HL-60/S4 treated with retinoic acid at 250 ng/mL for 4 days and 3 days (cell line): Measurements from ENCODE around the gene EBP.
"Not testable (repeated sequence)": the region's sequence is repeated elsewhere in the genome, so short reads cannot be mapped to it uniquely, and the experiment has no call there.

Source experiments
- in situ Hi-C: fragments of 300-500 bp; cut with MboI; formaldehyde crosslinking; loops from 2 replicates; pipeline ENCODE4 v1.7.0; 2022; ENCODE audit warnings: low sequenced_read_pairs

EBP gene

DNA sequence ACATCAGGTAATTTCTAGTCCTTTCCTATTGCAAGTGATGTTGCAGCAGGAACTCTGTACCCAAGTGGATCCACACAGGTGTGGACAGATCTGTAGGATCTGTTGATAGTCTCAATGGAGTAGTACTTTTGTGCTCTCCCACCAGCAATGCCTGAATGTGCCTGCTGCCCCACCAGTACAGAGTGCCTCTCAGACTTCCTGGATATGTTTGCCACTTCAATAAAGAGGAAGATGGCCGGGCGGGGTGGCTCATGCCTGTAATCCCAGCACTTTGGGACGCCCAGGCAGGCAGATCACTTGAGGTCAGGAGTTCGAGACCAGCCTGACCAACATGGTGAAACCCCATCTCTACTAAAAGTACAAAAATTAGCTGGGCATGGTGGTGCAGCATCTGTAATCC, 2.1 kb upstream of the EBP start:
- in situ Hi-C loops: not testable (repeated sequence)

DNA sequence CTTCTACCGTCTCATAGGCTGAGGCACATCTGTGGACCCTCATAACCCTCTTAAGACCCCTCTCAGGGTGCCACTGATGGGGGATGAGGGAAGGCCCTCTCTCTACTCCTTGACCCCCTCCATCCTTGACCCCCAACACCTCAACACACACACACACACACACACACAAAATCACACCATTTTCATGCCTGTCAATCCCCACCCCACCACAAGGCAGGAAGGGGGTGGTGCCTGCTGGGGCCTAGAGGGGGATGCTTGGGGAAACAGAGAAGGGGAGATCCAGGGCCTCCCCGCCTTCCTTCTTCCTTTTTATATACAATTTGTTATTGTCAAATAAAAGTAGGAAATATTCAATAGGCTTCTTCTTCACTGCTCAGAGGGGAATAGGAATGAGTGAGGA, 1.2 kb upstream of the EBP start:
- in situ Hi-C loops: no loop called here

DNA sequence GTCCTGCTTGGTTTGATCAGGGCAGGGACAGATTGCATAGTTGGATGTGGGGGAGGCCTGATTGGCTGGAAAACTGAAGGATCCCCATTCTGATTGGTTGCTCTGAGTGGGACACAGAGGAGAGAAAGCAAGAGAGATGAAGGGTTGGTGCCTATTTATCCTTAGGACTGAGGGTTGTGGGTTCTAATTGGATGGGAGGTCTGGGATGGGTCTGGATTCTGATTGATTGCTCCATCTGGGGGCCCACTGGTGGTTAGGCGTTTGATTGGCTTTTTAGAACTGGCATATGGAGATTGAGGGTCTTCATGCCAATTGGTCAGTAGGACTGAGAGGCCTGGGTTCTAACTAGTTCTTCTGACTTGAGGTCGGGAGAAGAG, 644 bp upstream of the EBP start:
- in situ Hi-C loops: no loop called here

DNA sequence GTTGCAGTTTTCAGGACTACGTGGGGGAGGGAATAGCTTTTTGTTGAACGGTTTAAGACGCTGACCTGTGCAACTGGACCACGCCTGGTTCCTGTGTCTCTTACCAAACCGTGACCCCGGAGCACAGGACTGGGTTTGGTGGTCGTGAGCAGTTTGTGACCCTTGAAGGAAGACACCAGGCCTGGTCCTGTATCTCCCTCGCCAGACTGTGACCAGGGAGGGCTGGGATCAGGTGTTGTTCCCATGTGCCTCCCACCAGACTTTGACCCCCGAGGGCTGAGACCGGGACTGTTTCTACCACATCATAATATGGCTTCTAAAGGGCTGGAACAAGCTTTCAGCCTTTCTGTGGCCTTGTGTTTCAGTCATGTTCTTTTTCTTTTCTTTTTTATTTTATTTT, 683 bp downstream of the EBP start:
- in situ Hi-C loops: no loop called here

DNA sequence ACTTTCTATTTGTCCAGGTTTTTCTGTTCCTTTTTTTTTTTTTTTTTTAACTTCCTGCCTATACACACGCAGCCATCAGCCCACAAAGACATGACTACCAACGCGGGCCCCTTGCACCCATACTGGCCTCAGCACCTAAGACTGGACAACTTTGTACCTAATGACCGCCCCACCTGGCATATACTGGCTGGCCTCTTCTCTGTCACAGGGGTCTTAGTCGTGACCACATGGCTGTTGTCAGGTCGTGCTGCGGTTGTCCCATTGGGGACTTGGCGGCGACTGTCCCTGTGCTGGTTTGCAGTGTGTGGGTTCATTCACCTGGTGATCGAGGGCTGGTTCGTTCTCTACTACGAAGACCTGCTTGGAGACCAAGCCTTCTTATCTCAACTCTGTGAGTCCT, 2.1 kb downstream of the EBP start:
- in situ Hi-C loops: no loop called here

DNA sequence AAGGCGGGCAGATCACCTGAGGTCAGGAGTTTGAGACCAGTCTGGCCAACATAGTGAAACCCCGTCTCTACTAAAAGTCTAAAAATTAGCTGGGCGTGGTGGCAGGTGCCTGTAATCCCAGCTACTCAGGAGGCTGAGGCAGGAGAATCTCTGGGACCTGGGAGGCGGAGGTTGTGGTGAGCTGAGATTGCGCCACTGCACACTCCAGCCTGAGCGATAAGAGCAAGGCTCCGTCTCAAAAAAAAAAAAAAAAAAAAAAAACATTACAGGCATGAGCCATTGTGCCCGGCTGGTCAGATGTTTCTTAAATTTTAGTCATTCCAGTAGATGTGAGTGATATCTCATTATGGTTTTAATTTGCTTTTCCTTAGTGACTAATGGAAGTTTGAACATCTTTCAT, 4.2 kb downstream of the EBP start:
- in situ Hi-C loops: not testable (repeated sequence)

DNA sequence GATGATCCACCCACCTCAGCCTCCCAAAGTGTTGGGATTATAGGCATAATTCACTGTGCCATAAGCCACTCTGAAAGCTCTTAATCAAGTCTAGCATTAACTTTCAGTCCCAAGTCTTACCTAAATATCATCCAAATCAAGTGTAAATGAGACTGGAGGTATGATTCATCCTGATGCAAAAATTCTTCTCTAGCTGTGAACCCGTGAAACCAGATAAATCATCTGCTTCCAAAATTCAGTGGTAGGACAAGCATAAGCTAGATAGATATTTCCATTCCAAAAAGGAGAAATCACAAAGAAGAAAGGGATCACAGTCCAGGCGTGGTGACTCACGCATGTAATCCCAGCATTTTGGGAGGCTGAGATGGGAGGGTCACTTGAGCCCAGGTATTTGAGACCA, 9.1 kb downstream of the EBP start:
- in situ Hi-C loops: no loop called here

DNA sequence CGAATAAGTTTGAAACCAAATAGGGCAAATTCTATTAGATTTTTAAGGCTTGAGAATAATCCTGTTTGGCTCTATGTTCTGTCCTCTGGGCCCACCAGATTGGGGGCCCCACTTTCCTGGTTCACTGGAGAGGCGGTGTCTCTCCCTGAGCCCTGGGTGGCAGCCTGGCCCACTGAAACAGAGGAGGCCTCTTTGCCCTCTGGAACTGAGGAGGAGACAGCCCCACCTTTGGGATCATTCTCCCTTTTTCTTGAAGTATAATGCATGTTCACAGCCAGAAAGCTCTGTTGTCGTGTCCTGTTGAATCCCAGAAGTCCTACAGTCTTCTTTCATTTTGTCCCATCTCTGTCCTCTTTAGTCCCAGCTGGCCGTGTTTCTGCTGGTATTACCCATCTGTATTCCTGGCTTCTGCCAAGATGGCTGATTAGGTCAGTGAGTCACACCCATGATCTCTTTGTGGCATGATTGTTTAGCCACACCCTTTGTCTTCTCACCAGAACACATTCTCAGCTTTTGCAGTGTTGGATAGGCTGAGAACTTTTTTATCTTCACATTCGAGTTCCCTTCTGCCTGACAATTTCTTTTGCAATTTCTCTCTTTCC, 9.9 kb downstream of the EBP start:
- in situ Hi-C loops: no loop called here

DNA sequence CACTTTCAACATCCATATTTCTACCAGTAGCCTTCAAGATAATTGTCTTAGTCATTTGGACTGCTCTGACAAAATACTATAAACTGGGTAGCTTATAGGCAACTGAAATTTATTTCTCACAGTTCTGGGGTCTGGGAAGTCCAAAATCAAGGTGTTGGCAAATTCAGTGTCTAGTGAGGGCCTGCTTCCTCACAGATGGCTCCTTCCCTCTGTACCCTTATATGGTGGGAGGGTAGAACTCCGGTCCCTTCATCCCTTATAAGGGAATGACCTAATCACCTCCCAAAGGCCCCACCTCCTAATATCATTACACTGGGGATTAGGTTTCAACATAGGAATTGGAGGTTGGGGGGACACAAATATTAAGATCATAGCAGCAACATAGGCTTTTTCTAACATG, 10.6 kb downstream of the EBP start:
- in situ Hi-C loops: no loop called here

DNA sequence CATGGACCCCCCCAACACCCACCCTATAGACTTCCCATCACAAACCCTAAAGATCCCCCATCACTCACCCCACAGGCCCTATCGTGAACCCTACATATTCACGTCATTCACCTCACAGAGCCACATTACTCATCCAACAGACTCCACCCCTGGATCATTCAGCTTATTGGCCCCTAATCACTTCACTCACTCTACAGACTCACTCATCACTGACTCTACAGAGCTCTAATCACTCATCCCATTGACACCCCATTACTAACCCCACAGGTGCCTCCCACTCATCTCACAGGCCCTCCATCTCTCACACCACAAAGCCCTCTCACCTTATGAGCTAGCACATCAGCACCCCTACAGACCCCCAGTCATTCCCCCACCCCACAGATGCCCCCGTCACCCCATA, 11.6 kb downstream of the EBP start:
- in situ Hi-C loops: no loop called here

DNA sequence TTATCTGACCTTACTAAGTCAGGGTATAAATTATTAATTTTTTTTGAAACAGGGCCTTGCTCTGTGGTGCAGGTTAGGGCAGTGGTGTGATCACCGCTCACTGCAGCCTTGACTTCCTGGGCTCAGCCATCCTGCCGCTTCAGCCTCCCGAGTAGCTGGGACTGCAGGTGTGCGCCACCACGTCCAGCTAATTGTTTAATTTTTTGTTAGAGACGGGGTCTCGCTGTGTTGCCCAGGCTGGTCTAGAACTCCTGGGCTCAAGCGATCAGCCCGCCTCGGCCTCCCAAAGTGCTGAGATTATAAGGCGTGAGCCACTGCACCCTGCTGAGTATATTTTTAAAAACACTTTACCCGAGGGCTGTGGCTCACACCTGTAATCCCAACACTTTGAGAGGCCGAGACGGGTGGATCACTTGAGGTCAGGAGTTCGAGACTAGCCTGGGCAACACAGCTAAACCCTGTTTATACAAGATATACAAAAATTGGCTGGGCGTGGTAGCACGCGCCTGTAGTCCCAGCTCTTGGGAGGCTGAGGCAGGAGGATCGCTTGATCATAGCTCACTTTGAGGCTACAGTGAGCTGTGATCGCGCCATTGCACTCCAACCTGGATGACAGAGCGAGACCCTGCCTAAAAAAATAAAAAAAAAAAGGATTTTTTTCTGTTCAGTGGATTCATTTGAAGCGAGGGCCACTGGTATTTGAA, 17.2 kb downstream of the EBP start:
- in situ Hi-C loops: no loop called here

DNA sequence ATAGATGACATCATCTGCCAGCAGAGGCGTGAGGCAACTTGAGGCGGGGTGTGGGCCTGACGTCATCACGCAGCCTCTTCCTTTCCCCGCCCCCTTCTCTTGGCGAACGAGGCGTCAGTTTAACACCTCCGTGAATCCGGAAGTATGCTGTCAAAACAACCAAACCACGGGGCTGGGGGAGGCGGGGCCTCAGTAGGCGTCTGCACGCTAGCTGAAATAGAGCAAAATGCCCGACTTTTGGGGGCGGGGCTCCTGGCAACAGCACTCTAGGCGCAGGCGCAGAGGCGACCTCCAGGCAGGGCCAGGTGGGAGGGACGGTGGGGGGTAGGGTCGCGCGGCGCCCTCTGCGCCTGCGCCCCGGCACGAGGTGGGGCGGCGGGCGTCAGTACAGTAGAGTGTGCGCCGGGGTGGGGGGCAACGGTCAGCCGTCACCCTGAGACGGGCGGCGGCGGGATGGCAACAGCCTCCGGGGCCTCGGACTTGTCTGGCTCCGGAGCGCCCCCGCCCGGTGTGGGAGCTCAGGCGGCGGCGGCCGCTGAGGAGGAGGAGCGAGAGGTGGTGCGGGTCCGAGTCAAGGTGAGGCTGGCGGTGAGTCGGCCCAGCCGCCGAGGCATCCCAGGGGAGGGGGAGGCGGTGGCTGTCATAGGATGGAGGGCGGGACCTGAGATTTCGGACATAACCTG, 17.9 kb downstream of the EBP start, which contains the start of gene TBC1D25:
TSS of gene TBC1D25 (plus strand) at position 370 of the 683 bp plus-strand sequence. CDS start at position 454, 84 bp downstream.
- in situ Hi-C loops: no loop called here

DNA sequence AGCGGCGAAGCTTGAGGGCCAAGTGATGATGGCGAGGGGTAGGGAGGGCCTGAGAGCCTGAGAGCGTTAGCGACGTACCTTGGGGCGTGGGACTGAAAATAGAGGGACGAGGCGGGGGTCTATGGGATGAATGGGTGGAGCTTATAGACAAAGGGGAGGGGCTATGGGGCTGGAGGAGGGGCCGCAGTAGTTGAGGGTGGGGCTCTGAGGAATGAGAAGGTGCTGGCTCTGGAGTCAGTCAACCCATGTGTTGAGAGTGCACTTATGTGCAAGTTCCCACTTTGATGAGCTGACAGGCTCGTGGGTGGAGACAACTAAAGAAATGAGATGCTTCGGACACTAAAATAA, 18.4 kb downstream of the EBP start:
- in situ Hi-C loops: no loop called here

DNA sequence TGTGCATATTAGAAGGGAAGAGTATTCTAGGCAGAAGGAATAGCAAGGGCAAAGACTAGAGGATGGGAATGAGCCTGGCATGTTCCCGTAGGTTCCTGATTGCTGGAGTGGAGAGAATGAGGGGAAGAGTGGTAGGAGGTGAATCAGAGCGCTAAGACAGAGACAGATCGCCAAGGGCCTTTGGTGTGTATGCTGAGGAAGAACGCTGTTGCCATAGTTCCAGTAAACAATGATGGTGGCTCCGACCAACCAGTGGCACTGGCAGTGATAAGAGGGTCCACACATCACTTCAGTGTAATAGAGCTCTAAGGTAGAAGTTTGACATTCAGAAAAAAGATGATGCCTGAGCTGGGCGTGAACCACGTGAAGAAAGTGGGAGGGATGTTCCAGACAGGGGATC, 18.9 kb downstream of the EBP start:
- in situ Hi-C loops: no loop called here

DNA sequence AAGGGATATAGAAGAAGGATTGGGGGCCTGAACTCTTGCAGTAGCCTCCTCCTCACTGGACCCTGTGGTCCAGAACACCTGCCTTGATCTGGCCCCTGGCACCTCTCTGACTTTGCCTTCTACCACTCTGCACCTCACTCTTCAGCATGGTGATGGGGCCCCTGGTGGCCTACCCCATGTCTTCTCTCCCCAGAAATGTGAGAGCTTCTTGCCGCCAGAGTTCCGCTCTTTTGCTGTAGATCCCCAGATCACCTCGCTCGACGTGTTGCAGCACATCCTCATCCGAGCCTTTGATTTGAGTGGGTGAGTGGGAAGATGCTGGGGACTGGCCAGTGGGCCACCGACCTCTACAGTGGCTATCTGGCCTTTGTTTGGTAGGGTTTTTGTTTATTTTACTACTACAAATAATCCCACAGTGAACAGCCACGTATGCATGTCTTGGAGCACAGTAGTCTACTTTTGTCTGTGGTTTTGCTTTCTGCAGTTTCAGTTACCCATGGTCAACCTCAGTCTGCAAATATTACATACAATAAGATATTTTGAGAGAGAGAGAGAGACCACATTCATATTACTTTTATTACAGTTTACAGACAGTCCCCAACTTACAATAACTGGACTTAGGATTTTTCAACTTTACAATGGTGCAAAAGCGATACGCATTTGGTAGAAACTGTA, 19.7 kb downstream of the EBP start:
- in situ Hi-C loops: no loop called here

DNA sequence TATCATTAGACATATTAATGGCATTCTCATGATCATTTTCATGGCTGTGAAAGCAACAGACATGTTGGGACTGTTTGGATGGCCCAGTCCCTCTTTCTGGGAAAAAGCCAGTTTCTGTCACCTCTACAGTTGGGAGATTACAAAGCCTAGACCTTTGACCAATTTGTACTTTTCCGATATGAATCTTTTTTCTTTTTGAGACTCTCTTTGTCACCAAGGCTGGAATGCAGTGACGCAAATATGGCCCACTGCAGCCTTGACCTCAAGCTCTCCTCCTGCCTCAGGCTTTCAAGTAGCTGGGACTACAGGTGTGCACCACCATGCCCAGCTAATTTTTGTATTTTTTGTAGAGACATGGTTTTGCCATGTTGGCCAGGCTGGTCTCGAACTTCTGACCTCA, 27.3 kb downstream of the EBP start:
- in situ Hi-C loops: no loop called here

DNA sequence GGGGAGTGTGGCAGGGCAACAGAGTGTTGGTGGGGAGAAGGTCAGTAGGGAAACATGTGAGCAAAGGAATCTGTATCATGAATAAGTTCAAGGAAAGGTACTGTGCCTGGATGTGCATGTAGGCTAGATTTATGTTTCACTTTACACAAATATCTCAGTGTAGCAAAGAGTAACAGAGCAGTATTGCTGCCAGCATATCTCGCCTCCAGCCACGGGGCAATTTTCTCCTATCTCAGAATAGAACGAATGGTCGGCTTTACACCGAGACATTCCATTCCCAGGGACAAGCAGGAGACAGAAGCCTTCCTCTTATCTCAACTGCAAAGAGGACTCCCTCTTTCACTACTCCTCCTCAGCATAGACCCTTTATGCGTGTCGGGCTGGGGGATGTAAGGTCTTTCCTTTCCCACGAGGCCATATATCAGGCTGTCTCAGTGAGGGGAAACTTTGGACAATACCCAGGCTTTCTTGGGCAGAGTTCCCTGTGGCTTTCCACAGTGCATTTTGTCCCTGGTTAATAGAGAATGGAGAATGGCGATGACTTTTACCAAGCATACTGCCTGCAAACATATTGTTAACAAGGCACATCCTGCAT, 34.2 kb downstream of the EBP start:
- in situ Hi-C loops: not testable (repeated sequence)

DNA sequence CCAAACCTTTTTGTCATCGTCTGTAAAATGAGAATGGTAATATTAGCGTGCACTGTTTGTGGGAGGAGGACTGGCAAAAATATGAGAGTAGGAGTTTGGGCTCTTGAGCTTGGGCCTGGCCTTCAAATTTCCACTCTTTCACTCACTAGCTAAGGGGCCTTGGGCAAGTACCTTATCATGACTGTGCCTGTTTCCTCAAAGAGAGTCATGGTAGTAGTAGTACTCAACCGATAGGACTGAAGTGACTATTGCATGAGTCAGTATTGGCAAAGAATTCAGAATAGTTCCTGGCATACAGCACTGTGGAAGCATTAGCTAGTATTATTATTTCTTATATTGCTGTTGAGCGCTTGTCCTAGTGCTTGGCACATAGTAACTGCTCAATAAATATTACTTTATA, 36.7 kb downstream of the EBP start:
- in situ Hi-C loops: no loop called here

DNA sequence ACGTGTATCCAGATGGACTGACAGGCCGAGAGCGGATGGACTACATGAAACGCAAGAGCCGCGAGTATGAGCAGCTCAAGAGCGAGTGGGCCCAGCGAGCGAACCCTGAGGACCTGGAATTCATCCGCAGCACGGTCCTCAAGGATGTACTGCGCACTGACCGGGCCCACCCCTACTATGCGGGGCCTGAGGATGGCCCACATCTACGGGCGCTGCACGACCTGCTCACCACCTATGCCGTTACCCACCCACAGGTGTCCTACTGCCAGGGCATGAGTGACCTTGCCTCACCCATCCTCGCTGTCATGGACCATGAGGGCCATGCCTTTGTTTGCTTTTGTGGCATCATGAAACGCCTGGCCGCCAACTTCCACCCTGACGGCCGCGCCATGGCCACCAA, 38.0 kb downstream of the EBP start:
- in situ Hi-C loops: no loop called here

DNA sequence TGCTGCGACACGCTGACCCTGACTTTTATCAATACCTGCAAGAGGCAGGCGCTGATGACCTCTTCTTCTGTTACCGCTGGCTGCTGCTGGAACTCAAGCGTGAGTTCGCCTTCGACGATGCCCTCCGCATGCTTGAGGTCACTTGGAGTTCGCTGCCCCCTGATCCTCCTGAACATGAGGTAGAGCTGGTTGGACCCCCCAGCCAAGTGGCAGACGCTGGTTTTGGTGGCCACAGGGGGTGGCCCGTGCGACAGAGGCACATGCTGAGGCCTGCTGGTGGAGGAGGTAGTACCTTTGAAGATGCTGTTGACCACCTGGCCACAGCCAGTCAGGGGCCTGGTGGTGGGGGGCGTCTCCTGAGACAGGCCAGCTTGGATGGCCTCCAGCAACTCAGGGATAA, 38.4 kb downstream of the EBP start:
- in situ Hi-C loops: no loop called here

DNA sequence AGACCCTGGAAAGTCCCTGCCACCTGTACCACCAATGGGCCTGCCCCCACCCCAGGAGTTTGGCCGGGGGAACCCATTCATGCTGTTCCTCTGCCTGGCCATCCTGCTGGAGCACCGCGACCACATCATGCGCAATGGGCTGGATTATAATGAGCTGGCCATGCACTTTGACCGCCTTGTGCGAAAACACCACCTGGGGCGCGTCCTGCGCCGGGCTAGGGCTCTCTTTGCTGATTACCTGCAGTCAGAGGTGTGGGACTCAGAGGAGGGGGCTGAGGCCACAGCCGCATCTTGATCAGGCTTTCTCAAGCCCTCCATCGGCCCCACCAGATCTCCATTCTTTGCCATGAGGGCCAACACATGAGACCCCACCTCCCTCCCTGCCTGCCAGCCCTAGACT, 39.1 kb downstream of the EBP start:
- in situ Hi-C loops: no loop called here

DNA sequence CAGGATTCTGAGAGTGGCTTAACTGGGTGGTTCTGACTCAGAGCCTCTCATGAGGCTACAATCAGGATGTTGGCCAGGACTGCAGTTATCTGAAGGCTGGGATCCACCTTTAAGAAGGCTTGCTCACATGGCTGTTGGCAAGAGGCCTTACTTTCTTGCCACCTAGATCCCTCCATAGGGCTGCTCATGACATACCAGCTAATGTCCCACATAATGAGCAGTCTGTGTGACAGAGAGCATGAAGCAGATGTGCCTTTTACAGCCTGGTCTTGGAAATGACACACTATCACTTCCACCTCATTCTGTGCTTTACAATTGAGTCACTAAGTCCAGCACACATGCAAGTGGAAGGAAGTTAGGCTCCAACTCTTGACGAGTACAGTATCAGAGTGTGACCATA, 48.4 kb downstream of the EBP start:
- in situ Hi-C loops: no loop called here
